NT2/D1 (cell line): ENCODE data around the gene WDR5.

Source experiments
- DNase-seq: peaks from one replicate; pipeline ENCODE4 v3.0.0-alpha.2; 2011; ENCODE audit warnings: low read depth, low spot score
- H3K27me3 ChIP-seq: 2 replicates; pipeline ENCODE4 v1.6.0; 2011; ENCODE audit warnings: mild to moderate bottlenecking; ENCODE audit not compliant: insufficient read length, insufficient read depth
- H3K36me3 ChIP-seq: 2 replicates; pipeline ENCODE4 v1.6.1; 2011; ENCODE audit warnings: mild to moderate bottlenecking, low read length, mixed read lengths; ENCODE audit not compliant: insufficient read depth, insufficient read length
- H3K4me1 ChIP-seq: 2 replicates; pipeline ENCODE4 v1.5.1; 2011; ENCODE audit not compliant: insufficient read depth, insufficient read length
- H3K4me3 ChIP-seq: 2 replicates; pipeline ENCODE4 v1.5.1; 2011; ENCODE audit warnings: low read depth; ENCODE audit not compliant: insufficient read length
- H3K9ac ChIP-seq: 2 replicates; pipeline ENCODE4 v1.6.0; 2011; ENCODE audit warnings: low read depth; ENCODE audit not compliant: insufficient read length
- H3K9me3 ChIP-seq: 2 replicates; pipeline ENCODE4 v1.5.1; 2011; ENCODE audit warnings: mild to moderate bottlenecking, low read length; ENCODE audit not compliant: insufficient read depth
- SUZ12 ChIP-seq: IDR thresholded peaks from 2 replicates; pipeline ENCODE4 v1.6.1; 2011; ENCODE audit not compliant: insufficient read length, insufficient read depth; ENCODE audit errors: extremely low read depth
- YY1 ChIP-seq: IDR thresholded peaks from 2 replicates; pipeline ENCODE4 v1.6.1; 2011; ENCODE audit not compliant: insufficient read length, insufficient read depth
- ZNF274 ChIP-seq: IDR thresholded peaks from 2 replicates; pipeline ENCODE4 v1.6.1; 2011; ENCODE audit warnings: mild to moderate bottlenecking, low read depth, low read length

WDR5 gene

DNA sequence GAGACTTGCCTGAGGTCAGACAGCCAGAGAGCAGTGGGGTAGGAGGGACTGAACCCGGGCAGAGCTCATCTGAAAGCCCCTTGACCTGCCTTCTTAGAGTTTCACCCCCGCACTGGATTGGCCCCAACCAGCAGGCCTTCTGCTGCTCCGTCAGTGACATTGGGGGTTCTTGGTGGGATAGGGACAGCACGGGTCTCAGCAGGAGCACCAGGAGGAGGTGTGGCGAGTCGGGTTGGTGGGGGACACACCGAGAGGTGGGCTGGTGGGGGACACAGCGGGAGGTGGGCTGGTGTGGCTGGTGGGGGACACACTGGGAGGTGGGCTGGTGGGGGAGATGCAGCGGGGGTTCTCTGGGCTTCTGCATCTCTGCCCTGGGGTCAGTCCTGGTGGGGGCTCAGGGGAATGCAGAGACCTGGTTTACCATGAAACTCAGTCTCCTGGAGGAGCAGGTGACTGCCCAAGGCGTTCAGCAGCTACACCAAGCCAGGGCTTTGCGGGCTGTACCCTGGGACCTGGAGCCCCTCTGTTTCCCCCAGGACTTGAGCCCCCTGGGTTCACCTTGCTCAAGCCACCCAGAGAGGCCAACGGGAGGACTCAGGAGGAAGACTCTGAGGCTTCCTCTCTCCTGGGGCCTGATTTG is 56.5 kb downstream of the WDR5 start:
- H3K9ac ChIP-seq = peak overlapping the region; percentile 26
- DNase-seq = no peak
- H3K9me3 ChIP-seq = no peaks in the 10 kb centered on the region
- no peaks in the 10 kb centered on the region for H3K36me3 ChIP-seq
- no peak overlapping the region for H3K4me3 ChIP-seq
- TF ChIP-seq YY1 = no peak
- no peak for TF ChIP-seq ZNF274
- TF ChIP-seq SUZ12 = no peak
- peaks cover 21% of the 10 kb centered on the region for H3K27me3 ChIP-seq
- peaks cover 10% of the 10 kb centered on the region for H3K4me1 ChIP-seq

DNA sequence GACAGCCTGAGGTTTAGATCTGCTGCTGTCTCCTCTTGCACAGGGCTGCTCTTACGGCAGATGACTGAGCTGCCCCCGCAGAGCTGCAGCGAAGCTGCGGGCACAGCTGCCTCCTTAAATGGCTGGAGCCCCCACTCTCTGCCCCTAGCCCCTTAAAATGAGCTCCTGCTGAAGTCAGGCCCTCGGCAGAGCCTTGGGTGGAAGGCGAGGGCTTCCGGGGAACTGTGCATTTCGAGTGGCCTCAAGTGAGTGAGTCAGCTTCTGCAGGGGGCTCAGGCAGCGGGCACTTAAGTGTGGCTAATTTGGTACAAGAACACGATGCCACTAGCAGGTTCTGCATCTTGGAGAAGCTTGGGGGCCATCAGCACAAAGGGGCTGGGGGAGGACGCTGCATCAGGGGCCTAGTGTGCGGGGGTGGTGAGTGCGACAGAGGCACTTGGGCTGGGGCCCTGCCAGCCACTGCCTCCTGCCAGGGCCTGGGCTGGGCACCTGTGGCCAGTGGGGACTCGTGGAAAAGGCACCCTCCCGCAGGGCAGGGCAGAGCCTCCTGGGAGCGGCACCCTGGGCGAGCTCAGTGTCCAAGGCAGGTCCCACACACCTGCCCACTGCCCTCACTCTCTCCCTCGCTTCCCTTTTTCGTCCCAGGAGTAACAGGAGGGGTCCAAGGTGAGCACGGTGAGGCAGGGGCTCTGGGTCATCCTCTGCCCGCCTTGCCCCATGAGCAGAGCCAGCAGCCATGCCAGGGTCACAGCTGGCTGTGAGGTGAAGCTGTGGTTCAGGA is 57.3 kb downstream of the WDR5 start:
- Histone ChIP-seq H3K4me3 (no peak overlapping the region), H3K36me3 (no peaks in the 10 kb centered on the region), H3K4me1 (peaks cover 10% of the 10 kb centered on the region), H3K9me3 (no peaks in the 10 kb centered on the region), H3K27me3 (peaks cover 19% of the 10 kb centered on the region), H3K9ac (peak overlapping the region; percentile 26)
- TF ChIP-seq SUZ12 (no peak), ZNF274 (no peak), YY1 (no peak)
- DNase-seq = no peak

- Histone ChIP-seq H3K4me3 (no peak overlapping the region), H3K9ac (no peak overlapping the region), H3K27me3 (peaks cover 10% of the 10 kb centered on the region), H3K36me3 (no peaks in the 10 kb centered on the region), H3K4me1 (peaks cover 10% of the 10 kb centered on the region), H3K9me3 (no peaks in the 10 kb centered on the region)
- no peak for TF ChIP-seq YY1
- TF ChIP-seq SUZ12 = no peak
- no peak for TF ChIP-seq ZNF274
- no peak for DNase-seq
These were observed 58.1 kb downstream of the WDR5 start for GRCh38 chr9:134193912-134194535.

DNA sequence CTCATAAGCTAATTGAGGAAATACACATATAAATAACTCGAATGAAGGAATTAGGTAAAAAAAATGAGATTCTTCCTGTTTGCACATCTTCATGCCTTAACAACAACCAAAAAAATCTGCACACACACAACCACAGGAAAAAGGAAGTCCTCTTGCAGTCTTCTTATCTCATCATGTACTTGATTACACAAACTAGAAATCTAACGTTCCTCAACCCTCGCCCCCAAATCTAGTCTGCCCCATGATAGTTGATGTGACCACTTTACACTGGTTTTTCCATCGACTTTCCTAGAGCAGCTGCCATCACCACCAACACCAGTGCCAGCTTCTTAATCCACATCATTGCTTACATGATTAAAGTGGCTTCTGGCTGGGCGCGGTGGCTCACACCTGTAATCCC is 59.7 kb downstream of the WDR5 start:
- no peaks in the 10 kb centered on the region for H3K27me3 ChIP-seq
- no peaks in the 10 kb centered on the region for H3K9me3 ChIP-seq
- H3K4me1 ChIP-seq = peaks cover 4% of the 10 kb centered on the region
- TF ChIP-seq SUZ12 = no peak
- TF ChIP-seq YY1 = no peak
- no peak for TF ChIP-seq ZNF274
- no peak for DNase-seq
- H3K9ac ChIP-seq = no peak overlapping the region
- no peaks in the 10 kb centered on the region for H3K36me3 ChIP-seq
- H3K4me3 ChIP-seq = no peak overlapping the region

GRCh38 chr9:134196911-134197310 is 61.0 kb downstream of the WDR5 start:
- Histone ChIP-seq H3K9me3 (no peaks in the 10 kb centered on the region), H3K36me3 (no peaks in the 10 kb centered on the region), H3K4me1 (peaks cover 4% of the 10 kb centered on the region), H3K4me3 (no peak overlapping the region), H3K9ac (no peak overlapping the region), H3K27me3 (no peaks in the 10 kb centered on the region)
- TF ChIP-seq SUZ12 (no peak), YY1 (no peak), ZNF274 (no peak)
- no peak for DNase-seq

GRCh38 chr9:134198791-134199190 is 62.9 kb downstream of the WDR5 start:
- TF ChIP-seq YY1 (no peak), SUZ12 (no peak), ZNF274 (no peak)
- Histone ChIP-seq H3K9me3 (no peaks in the 10 kb centered on the region), H3K4me1 (no peaks in the 10 kb centered on the region), H3K36me3 (no peaks in the 10 kb centered on the region), H3K4me3 (no peak overlapping the region), H3K27me3 (no peaks in the 10 kb centered on the region), H3K9ac (no peak overlapping the region)
- no peak for DNase-seq

- no peak for DNase-seq
- Histone ChIP-seq H3K36me3 (no peaks in the 10 kb centered on the region), H3K4me3 (no peak overlapping the region), H3K27me3 (no peaks in the 10 kb centered on the region), H3K9me3 (no peaks in the 10 kb centered on the region), H3K9ac (no peak overlapping the region), H3K4me1 (no peaks in the 10 kb centered on the region)
- TF ChIP-seq SUZ12 (no peak), ZNF274 (no peak), YY1 (no peak)
These were observed 64.8 kb downstream of the WDR5 start for GRCh38 chr9:134200730-134201129.
